GM18873 (cell line): ENCODE results near the gene HIF1A.

Experiments used
- ATAC-seq: cut with Tn5 transposase; IDR thresholded peaks from one replicate; pipeline ENCODE4 v1.9.1; 2021; ENCODE audit warnings: mild to moderate bottlenecking, moderate library complexity, moderate number of reproducible peaks; ENCODE audit not compliant: unreplicated experiment, low FRiP score

HIF1A gene

DNA sequence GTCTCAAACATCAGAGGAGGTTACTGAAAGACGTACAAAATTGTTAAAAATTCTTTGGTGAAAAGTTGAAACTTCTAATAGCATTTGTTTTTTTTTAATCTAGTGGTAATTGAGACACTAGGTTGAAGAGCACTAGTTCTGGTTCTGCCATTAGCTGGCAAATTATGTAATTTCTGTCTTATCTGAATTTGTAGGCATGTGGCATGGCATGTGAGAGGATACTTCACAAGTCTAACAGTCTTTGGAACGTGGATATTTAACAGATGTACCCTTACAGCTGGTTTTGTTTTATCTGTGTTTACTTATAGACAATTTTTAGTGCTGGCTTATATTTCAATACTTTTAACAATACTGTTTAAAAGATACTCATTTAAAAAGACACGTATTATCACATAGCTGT lies 72.9 kb downstream of the HIF1A start:
- ATAC-seq, result no peak

DNA sequence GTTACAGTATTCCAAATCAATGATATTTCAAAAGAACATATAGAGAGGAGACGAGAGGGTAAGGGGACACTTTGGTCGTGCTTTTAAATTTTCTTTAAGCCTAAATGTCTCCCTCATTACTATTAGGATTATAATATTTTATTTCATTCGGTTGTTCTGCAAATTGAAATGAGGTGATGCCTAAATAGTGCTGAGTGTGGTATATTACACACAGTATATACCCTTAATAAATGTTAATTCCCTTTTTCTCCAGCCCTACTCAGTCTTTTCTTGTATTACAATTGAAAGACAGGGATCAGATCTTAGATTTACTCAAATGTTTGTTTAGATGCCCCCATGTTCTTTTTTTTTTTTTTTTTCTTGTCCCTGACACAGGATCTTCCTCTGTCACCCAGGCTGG lies 74.6 kb downstream of the HIF1A start:
- ATAC-seq, result no peak

DNA sequence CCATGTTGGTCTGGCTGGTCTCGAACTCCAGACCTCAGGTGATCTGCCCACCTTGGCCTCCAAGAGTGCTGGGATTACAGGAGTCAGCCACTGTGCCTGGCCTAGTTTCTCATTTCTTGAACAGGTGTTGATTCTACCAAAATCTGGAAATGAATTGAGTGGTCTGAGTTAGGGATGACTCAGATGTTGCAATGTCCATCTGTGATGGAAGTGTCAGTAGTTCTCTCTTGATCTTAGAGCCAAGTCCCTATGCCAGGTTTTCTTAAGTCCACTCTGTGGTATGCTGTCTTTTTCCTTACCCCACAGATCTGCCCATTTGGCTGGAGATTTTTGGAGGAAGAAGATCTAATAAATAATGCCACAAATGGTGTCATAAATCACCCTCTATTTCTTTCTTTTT lies 79.5 kb downstream of the HIF1A start:
- no peak for ATAC-seq

DNA sequence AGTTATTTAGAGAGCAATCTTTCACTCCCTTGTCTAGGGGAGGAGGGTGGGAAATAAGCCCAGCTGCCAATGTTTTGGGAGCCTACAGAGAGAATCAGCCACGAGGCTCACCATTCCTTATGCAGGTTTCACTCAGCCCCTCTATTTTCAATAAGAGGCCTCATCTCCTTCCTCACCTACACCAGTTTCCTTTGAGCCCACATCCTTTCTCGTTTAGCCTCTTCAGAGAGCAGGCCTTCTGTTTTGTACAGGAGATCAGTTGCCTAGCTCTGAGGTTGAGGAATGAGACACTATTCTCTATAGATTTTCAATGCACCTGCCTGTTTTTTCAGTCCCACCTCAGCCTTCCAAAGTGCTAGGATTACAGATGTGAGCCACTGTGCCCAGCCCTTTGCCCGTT lies 84.8 kb downstream of the HIF1A start:
- no peak for ATAC-seq

DNA sequence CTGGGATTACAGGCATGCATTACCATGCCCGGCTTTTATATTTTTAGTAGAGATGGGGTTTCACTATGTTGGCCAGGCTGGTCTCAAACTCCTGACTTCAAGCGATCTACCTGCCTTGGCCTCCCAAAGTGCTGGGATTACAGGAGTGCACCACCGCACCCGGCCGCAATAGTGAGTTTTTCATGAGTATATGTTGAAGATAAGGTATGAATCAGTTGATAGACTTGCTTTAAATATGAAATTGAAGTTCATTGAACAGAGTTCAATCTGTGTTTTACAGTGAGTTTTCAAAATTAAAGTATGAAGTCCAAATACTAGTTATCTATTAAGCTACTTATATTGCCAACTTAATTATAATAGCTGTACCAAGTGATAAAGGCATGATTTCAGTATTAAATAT lies 102.0 kb downstream of the HIF1A start:
- ATAC-seq, result no peak
